Mucosa of descending colon (tissue), 3 donors: Measurements from ENCODE around the gene C10orf67. TPM values are rescaled to one million over a fixed set of nuclear protein-coding genes. Genes with fewer than 3 reads are reported as not detected.

ENCODE experiments used
- ATAC-seq: fragments of 200-7000 bp; cut with Tn5 transposase; one replicate; pipeline ENCODE4 v1.9.1; 2020; ENCODE audit warnings: mild to moderate bottlenecking, moderate library complexity
- DNase-seq, 3 donors: peaks; one replicate each; pipeline ENCODE4 v3.0.0-alpha.2; 2020
- H3K36me3 ChIP-seq: fragments of 200-600 bp; one replicate; pipeline ENCODE4 v1.8.0; 2021; ENCODE audit warnings: low read depth, mild to moderate bottlenecking
- H3K4me1 ChIP-seq: fragments of 200-600 bp; one replicate; pipeline ENCODE4 v1.8.0; 2021; ENCODE audit warnings: low read depth, mild to moderate bottlenecking
- H3K4me3 ChIP-seq: fragments of 200-600 bp; one replicate; pipeline ENCODE4 v1.8.0; 2021; ENCODE audit warnings: mild to moderate bottlenecking
- H3K9me3 ChIP-seq: fragments of 200-600 bp; one replicate; pipeline ENCODE4 v1.8.0; 2021; ENCODE audit warnings: mild to moderate bottlenecking
- intact Hi-C, 2 donors: fragments of 100-400 bp; cut with DNase I in 1 of 2; cut with micrococcal nuclease in 1 of 2; formaldehyde crosslinking; loops; one replicate each; pipeline versions ENCODE4 v1.11.0 to v1.11.1; 2022; cut with DNase I, micrococcal nuclease
- total RNA-seq, 3 donors: library from RNA; stranded (reverse); fragmentation: NEBNext Ultra II Directional in 2 of 3; extraction: Animal tissue kit (Norgen Biotek cat#: 25700) in 2 of 3; gene quantifications; one replicate each; pipeline versions ENCODE4 v1.2.1 to v1.2.4, GENCODE V29; 2021 to 2023
- TF ChIP-seq, protein P1 (sequence below): fragments of 200-600 bp; IDR thresholded peaks from one replicate; pipeline ENCODE4 v1.8.0; 2022; ENCODE audit warnings: antibody characterized with exemption, mild to moderate bottlenecking
- donor health status: DM: no; HTN: no; CAD: no; lungs with moderate emphysema.
- donor health status: DM: no; HTN: no; CAD: no.
- donor health status: DM: no; HTN: yes; CAD: no.

Gene C10orf67
- total RNA-seq, 3 donors from 2014 or later, result not detected

DNA sequence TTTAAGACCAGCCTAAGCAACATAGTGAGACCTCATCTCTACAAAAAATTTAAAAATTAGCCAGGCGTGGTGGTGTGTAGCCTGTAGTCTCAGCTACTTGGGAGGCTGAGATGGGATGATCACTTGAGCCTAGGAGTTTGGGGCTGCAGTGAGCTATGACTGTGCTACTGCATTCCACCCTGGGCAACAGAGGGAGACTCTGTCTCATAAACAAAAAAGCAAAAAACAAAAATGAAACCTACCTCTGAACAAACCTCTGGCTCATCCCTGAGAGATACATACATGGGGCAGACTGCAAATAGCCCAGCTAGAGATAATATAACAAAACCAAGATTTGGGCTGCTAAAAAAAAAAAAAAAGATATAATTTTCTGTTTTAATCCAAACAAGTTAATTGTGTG lies 19.5 kb downstream of the C10orf67 start:
- H3K4me3 ChIP-seq, result no peak overlapping the region
- H3K4me1 ChIP-seq, result no peaks in the 10 kb centered on the region
- no peaks in the 10 kb centered on the region for H3K9me3 ChIP-seq
- intact Hi-C loops, result no loop called here
- no peaks in the 10 kb centered on the region for H3K36me3 ChIP-seq
- DNase-seq (no peak), ATAC-seq (no peak)
- TF ChIP-seq, protein P1, sequence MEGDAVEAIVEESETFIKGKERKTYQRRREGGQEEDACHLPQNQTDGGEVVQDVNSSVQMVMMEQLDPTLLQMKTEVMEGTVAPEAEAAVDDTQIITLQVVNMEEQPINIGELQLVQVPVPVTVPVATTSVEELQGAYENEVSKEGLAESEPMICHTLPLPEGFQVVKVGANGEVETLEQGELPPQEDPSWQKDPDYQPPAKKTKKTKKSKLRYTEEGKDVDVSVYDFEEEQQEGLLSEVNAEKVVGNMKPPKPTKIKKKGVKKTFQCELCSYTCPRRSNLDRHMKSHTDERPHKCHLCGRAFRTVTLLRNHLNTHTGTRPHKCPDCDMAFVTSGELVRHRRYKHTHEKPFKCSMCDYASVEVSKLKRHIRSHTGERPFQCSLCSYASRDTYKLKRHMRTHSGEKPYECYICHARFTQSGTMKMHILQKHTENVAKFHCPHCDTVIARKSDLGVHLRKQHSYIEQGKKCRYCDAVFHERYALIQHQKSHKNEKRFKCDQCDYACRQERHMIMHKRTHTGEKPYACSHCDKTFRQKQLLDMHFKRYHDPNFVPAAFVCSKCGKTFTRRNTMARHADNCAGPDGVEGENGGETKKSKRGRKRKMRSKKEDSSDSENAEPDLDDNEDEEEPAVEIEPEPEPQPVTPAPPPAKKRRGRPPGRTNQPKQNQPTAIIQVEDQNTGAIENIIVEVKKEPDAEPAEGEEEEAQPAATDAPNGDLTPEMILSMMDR, result no peak

- Histone ChIP-seq H3K36me3 (no peaks in the 10 kb centered on the region), H3K4me3 (no peak overlapping the region), H3K4me1 (no peaks in the 10 kb centered on the region), H3K9me3 (no peaks in the 10 kb centered on the region)
- intact Hi-C loops, result no loop called here
- DNase-seq (no peak), ATAC-seq (no peak)
- TF ChIP-seq, protein P1, result no peak
These were observed 20.2 kb downstream of the C10orf67 start for GRCh38 chr10:23324351-23324750.

- ATAC-seq (no peak), DNase-seq (no peak)
- intact Hi-C loops, result no loop called here
- Histone ChIP-seq H3K36me3 (no peaks in the 10 kb centered on the region), H3K4me3 (no peak overlapping the region), H3K4me1 (no peaks in the 10 kb centered on the region), H3K9me3 (no peaks in the 10 kb centered on the region)
- TF ChIP-seq, protein P1, result no peak
These were observed 22.5 kb downstream of the C10orf67 start for GRCh38 chr10:23322082-23322481.

- Histone ChIP-seq H3K4me1 (no peaks in the 10 kb centered on the region), H3K9me3 (no peaks in the 10 kb centered on the region), H3K36me3 (no peaks in the 10 kb centered on the region), H3K4me3 (no peak overlapping the region)
- DNase-seq, result no peak
- ATAC-seq, result no peak
- TF ChIP-seq, protein P1, result no peak
- intact Hi-C loops, result loop anchor here in 1 of 2 donors (10.0 kb wide), 1 partner anchor 385 kb away; no protein-coding TSS in a partner anchor
These were observed 24.8 kb downstream of the C10orf67 start for GRCh38 chr10:23319835-23320234.

- TF ChIP-seq, protein P1, result no peak
- Histone ChIP-seq H3K4me3 (no peak overlapping the region), H3K4me1 (no peaks in the 10 kb centered on the region), H3K36me3 (no peaks in the 10 kb centered on the region), H3K9me3 (no peaks in the 10 kb centered on the region)
- DNase-seq, result no peak
- ATAC-seq, result no peak
- intact Hi-C loops, result loop anchor here in 1 of 2 donors (10.0 kb wide), 1 partner anchor 386 kb away; no protein-coding TSS in a partner anchor
These were observed 26.2 kb downstream of the C10orf67 start for GRCh38 chr10:23318359-23318758.

DNA sequence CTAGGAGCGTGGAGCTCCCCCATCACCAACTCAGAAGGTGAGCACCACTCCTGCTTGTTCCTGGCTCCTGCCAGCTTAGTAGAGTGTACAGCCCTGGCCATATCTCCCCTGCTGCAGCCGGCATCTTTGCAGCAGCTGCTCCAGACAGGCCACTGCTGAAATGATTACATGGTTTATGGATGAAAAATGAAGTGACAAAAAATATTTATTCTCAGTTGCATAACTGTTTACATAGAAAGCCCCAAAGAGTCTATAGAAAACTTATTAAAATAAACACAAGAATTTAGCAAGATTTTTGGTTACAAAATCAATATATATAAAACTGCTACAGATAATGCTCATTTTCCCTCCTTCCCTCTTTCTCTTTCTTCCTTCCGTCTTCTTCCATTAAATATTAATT lies 27.2 kb downstream of the C10orf67 start:
- Histone ChIP-seq H3K4me3 (no peak overlapping the region), H3K9me3 (no peaks in the 10 kb centered on the region), H3K36me3 (no peaks in the 10 kb centered on the region), H3K4me1 (no peaks in the 10 kb centered on the region)
- DNase-seq, result no peak
- TF ChIP-seq, protein P1, result no peak
- intact Hi-C loops, result loop anchor here in 1 of 2 donors (10.0 kb wide), 1 partner anchor 387 kb away; no protein-coding TSS in a partner anchor
- ATAC-seq, result no peak
